Gastrocnemius medialis (tissue), 4 donors: ENCODE measurements around the gene SOX1.

Experiments used
- POLR2A ChIP-seq, 2 donors: fragments of 450-650 bp; IDR thresholded peaks; one replicate each; pipeline ENCODE4 v1.6.1; 2017; ENCODE audit warnings: antibody characterized with exemption in 2 of 2, mild to moderate bottlenecking in 2 of 2, moderate library complexity in 2 of 2
- TF ChIP-seq, protein P1 (sequence below), 5 experiments: fragments of 450-650 bp in 3 of 5; fragments of 200-600 bp in 2 of 5; sonication (generic) in 2 of 5; IDR thresholded peaks in 4 of 5; conservative IDR thresholded peaks in 1 of 5; 1 replicate in 4 of 5; 2 replicates in 1 of 5; pipeline ENCODE4 v1.5.1; 2016 to 2019; ENCODE audit warnings: antibody characterized with exemption in 5 of 5, mild to moderate bottlenecking in 3 of 5, moderate library complexity in 3 of 5

DNA sequence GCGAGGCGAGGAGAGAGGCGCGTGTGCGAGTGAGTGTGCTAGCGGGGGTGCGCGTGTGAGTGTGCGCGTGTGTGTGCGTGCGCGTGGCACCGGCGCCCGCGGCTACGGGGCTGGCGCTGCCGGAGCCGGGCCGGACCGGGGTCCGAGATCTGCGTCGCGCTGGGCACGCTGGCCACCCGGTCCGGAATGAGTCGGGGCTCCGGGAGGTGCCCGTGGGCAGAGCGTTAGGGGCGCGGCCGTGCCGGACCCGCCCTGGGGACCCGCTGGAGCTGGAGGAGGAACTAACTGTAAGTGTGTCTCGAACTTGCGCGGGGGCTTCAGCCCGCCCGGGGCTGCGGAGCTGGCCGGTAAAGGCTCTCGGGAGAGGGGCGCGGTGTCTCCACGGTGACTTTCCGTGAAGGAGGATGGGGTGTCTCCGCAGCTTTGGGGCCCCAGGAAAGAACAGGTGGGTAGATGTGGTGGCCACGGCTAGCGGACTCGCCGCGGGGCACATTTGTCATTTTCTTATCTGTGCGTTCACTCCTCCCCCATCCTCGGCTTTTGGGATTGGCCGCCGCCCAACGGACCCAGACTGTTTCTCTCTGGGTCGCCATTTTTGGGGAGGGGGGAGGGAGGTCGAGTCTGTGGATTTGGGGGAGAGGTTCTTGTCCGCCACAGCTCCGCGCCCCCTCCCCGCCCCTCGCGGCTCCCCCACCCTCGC lies 10.1 kb upstream of the SOX1 start:
- TF ChIP-seq, protein P1, sequence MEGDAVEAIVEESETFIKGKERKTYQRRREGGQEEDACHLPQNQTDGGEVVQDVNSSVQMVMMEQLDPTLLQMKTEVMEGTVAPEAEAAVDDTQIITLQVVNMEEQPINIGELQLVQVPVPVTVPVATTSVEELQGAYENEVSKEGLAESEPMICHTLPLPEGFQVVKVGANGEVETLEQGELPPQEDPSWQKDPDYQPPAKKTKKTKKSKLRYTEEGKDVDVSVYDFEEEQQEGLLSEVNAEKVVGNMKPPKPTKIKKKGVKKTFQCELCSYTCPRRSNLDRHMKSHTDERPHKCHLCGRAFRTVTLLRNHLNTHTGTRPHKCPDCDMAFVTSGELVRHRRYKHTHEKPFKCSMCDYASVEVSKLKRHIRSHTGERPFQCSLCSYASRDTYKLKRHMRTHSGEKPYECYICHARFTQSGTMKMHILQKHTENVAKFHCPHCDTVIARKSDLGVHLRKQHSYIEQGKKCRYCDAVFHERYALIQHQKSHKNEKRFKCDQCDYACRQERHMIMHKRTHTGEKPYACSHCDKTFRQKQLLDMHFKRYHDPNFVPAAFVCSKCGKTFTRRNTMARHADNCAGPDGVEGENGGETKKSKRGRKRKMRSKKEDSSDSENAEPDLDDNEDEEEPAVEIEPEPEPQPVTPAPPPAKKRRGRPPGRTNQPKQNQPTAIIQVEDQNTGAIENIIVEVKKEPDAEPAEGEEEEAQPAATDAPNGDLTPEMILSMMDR (IDR thresholded peaks at IDR 0.05 in 4 of 5, conservative IDR thresholded peaks at IDR 0.05 in 1 of 5), result no peak
- TF ChIP-seq POLR2A (IDR thresholded peaks at IDR 0.05), result no peak
